OCI-LY7 (cell line): ENCODE data around the gene USH2A.

Source experiments
- EZH2phosphoT487 ChIP-seq: fragments of 200-600 bp; sonication (generic); IDR thresholded peaks from 2 replicates; pipeline ENCODE4 v1.6.1; 2018; ENCODE audit warnings: low read depth, borderline replicate concordance, mild to moderate bottlenecking, mixed run types, antibody characterized with exemption, low read length, moderate library complexity, mixed read lengths
- TF ChIP-seq, protein P1 (sequence below): fragments of 200-600 bp; sonication (generic); conservative IDR thresholded peaks from 2 replicates; pipeline ENCODE4 v1.5.1; 2014; ENCODE audit warnings: mild to moderate bottlenecking, antibody characterized with exemption, low read length, moderate library complexity, mixed read lengths

DNA sequence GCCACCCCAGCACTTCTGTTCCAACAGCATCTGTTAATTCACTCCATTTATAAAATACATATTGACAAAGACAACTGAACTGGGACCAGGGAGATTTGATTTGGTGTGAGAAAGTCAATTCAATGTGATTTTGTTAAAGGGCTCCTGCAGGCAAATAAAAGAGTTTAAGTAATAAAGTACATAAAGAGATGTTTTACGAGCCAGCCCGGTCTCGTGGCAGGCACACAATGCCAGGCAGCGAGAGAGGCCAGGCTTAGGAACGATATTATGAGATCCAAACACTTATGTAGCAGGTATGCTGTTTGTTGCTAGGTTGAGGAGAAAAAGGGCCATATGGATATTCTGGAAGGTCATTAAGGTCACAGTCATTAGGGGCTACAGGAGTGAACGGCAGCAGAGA, 629.1 kb downstream of the USH2A start:
- TF ChIP-seq, protein P1, sequence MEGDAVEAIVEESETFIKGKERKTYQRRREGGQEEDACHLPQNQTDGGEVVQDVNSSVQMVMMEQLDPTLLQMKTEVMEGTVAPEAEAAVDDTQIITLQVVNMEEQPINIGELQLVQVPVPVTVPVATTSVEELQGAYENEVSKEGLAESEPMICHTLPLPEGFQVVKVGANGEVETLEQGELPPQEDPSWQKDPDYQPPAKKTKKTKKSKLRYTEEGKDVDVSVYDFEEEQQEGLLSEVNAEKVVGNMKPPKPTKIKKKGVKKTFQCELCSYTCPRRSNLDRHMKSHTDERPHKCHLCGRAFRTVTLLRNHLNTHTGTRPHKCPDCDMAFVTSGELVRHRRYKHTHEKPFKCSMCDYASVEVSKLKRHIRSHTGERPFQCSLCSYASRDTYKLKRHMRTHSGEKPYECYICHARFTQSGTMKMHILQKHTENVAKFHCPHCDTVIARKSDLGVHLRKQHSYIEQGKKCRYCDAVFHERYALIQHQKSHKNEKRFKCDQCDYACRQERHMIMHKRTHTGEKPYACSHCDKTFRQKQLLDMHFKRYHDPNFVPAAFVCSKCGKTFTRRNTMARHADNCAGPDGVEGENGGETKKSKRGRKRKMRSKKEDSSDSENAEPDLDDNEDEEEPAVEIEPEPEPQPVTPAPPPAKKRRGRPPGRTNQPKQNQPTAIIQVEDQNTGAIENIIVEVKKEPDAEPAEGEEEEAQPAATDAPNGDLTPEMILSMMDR = no peak
- no peak for TF ChIP-seq EZH2phosphoT487
